ENCODE results near the gene MRPL43. TPM values are rescaled to one million over a fixed set of nuclear protein-coding genes. Genes with fewer than 3 reads are reported as not detected.
A peak's percentile ranks its signal among the peaks of the same experiment; 100 is the strongest.

MRPL43 gene
- total RNA-seq, 1 experiment from 2014 or later: 136 TPM

GRCh38 chr10:100962351-100963080 lies 24.8 kb downstream of the MRPL43 start:
- Histone ChIP-seq H3K27ac (ENCODE audit: low read depth, low read length) (no peak overlapping the region), H2AFZ (ENCODE audit: low read depth, low read length, poor library complexity, severe bottlenecking) (no peak overlapping the region), H3K27me3 (ENCODE audit: insufficient read depth, low read length) (no peaks in the 10 kb centered on the region), H3K4me1 (ENCODE audit: control insufficient read depth in 1 of 2, insufficient read depth in 2 of 2, low read length in 2 of 2) (no peaks in the 10 kb centered on the region), H3K9ac (ENCODE audit: low read length) (no peak overlapping the region), H3K4me3 (replicated peaks in 1 of 2; ENCODE audit: low read depth in 1 of 2, low read length in 2 of 2) (no peak overlapping the region), H3K9me3 (ENCODE audit: control insufficient read depth in 1 of 2, insufficient read depth in 1 of 2, low read depth in 1 of 2, low read length in 2 of 2) (no peaks in the 10 kb centered on the region), H3K79me2 (ENCODE audit: insufficient read depth, low read length) (no peaks in the 10 kb centered on the region), H3K9me2 (ENCODE audit: insufficient read depth) (no peaks in the 10 kb centered on the region), H3K36me3 (ENCODE audit: control insufficient read depth in 1 of 2, insufficient read depth in 2 of 2, low read length in 2 of 2) (peaks cover 30 to 53% of the 10 kb centered on the region in 2 experiments; a peak in 3 of 4 replicates), H3K4me2 (ENCODE audit: low read length) (no peak overlapping the region), H4K20me1 (ENCODE audit: insufficient read depth) (no peaks in the 10 kb centered on the region)
- RAD21 ChIA-PET (ENCODE audit: low non-redundant PET in 1 of 2, low total read pairs in 2 of 2, uncharacterized antibody in 2 of 2, unreplicated experiment in 2 of 2): no interaction called here
- DNase-seq (ENCODE audit: low read depth, low spot score) (no peak), ATAC-seq (no peak)
- POLR2A ChIA-PET: no interaction called here
- no peak for TF ChIP-seq TCF7L2 (IDR thresholded peaks at IDR 0.05; ENCODE audit: borderline replicate concordance, extremely low read depth, insufficient read depth, insufficient read length)
- no peak for TF ChIP-seq ELF1 (IDR thresholded peaks at IDR 0.05; ENCODE audit: borderline replicate concordance, low read depth)
- TF ChIP-seq CEBPB (IDR thresholded peaks at IDR 0.05; ENCODE audit: low read depth): no peak
- TF ChIP-seq CTCF (IDR thresholded peaks at IDR 0.05 in 2 of 3, conservative IDR thresholded peaks at IDR 0.05 in 1 of 3; ENCODE audit: borderline replicate concordance in 1 of 3, insufficient read depth in 1 of 3, low read depth in 2 of 3, low read length in 2 of 3): no peak
- no peak for TF ChIP-seq JUND (IDR thresholded peaks at IDR 0.05)
- TF ChIP-seq SP1 (IDR thresholded peaks at IDR 0.05; ENCODE audit: low read depth): no peak
- no peak for TF ChIP-seq EZH2 (IDR thresholded peaks at IDR 0.05)
- TF ChIP-seq RAD21 (IDR thresholded peaks at IDR 0.05; ENCODE audit: low read depth): no peak
- no peak for TF ChIP-seq SIN3A (IDR thresholded peaks at IDR 0.05; ENCODE audit: low read depth)
- no peak for TF ChIP-seq ZBTB33 (IDR thresholded peaks at IDR 0.05; ENCODE audit: extremely low read depth, insufficient replicate concordance, low read length)
- TF ChIP-seq ZFX (IDR thresholded peaks at IDR 0.05): no peak
- no peak for TF ChIP-seq ATF3 (IDR thresholded peaks at IDR 0.05)
- no peak for TF ChIP-seq YY1 (IDR thresholded peaks at IDR 0.05; ENCODE audit: extremely low read depth, insufficient replicate concordance, low read depth, low read length)
- TF ChIP-seq REST (IDR thresholded peaks at IDR 0.05; ENCODE audit: low read depth): no peak
- intact Hi-C loops (cut with micrococcal nuclease): no loop called here
- BruUV-seq (replicated peaks): TSS peak; percentile 14
- CTCF ChIA-PET: no interaction called here

Measured in HCT116 (cell line).